PC-9 (cell line): ENCODE results near the gene XAGE3. TPM values are rescaled to one million over a fixed set of nuclear protein-coding genes. Genes with fewer than 3 reads are reported as not detected.

Experiments used
- BruUV-seq: library from RNA; stranded (reverse); fragments of 400-500 nt; replicated peaks from 2 replicates; lab custom pipeline; 2021; lab: Mats Ljungman, UMichigan
- CTCF ChIA-PET: fragments of 300-600 bp; sonication (Branson Sonifier 250); formaldehyde crosslinking; loops from one replicate; lab custom pipeline; 2022; ENCODE audit warnings: antibody characterized with exemption; lab: Charles Lee
- POLR2A ChIA-PET: fragments of 300-600 bp; sonication (Branson Sonifier 250); formaldehyde crosslinking; loops from one replicate; lab custom pipeline; 2022; ENCODE audit warnings: antibody characterized with exemption; ENCODE audit not compliant: unreplicated experiment; lab: Charles Lee
- DNase-seq, 2 experiments: peaks; one replicate each; pipeline versions ENCODE4 v3.0.0 to v3.0.0-alpha.2; 2015 to 2022; ENCODE audit warnings: mixed read lengths in 1 of 2
- H2AFZ ChIP-seq: fragments of 200-600 bp; sonication (generic); 2 replicates; pipeline ENCODE4 v1.8.1; 2017; ENCODE audit warnings: antibody characterized with exemption
- H3F3A ChIP-seq: fragments of 200-600 bp; sonication (generic); 2 replicates; pipeline ENCODE4 v1.8.1; 2017; ENCODE audit warnings: antibody characterized with exemption, mild to moderate bottlenecking, low read depth; ENCODE audit not compliant: insufficient read depth
- H3K27ac ChIP-seq: fragments of 200-600 bp; sonication (generic); 2 replicates; pipeline ENCODE4 v1.6.1; 2016; ENCODE audit warnings: mixed run types
- H3K27me3 ChIP-seq: fragments of 200-600 bp; sonication (generic); 2 replicates; pipeline ENCODE4 v1.6.1; 2016; ENCODE audit warnings: low read depth, mixed run types; ENCODE audit not compliant: insufficient read depth
- H3K36me3 ChIP-seq: fragments of 200-600 bp; sonication (generic); 2 replicates; pipeline ENCODE4 v1.6.1; 2016; ENCODE audit warnings: low read depth, mixed run types
- H3K4me1 ChIP-seq: fragments of 200-600 bp; sonication (generic); replicated peaks from 2 replicates; pipeline ENCODE4 v1.6.1; 2016; ENCODE audit warnings: mixed run types; ENCODE audit not compliant: insufficient read depth
- H3K4me2 ChIP-seq: fragments of 200-600 bp; sonication (generic); 2 replicates; pipeline ENCODE4 v1.6.1; 2017; ENCODE audit warnings: mixed run types
- H3K4me3 ChIP-seq: fragments of 200-600 bp; sonication (generic); 2 replicates; pipeline ENCODE4 v1.6.1; 2016; ENCODE audit warnings: mixed run types
- H3K79me2 ChIP-seq: fragments of 200-600 bp; sonication (generic); 2 replicates; pipeline ENCODE4 v1.6.1; 2017; ENCODE audit warnings: low read depth, mixed run types
- H3K9me2 ChIP-seq: fragments of 200-600 bp; sonication (generic); 2 replicates; pipeline ENCODE4 v1.8.1; 2017; ENCODE audit warnings: mild to moderate bottlenecking; ENCODE audit not compliant: insufficient read depth
- H3K9me3 ChIP-seq: fragments of 200-600 bp; sonication (generic); 2 replicates; pipeline ENCODE4 v1.8.1; 2016; ENCODE audit warnings: low read depth; ENCODE audit not compliant: insufficient read depth
- H4K20me1 ChIP-seq: fragments of 200-600 bp; sonication (generic); 2 replicates; pipeline ENCODE4 v1.8.1; 2017; ENCODE audit not compliant: insufficient read depth
- CTCF ChIP-seq: fragments of 200-600 bp; sonication (generic); conservative IDR thresholded peaks from 2 replicates; pipeline ENCODE4 v1.6.1; 2017; ENCODE audit warnings: mixed run types, antibody characterized with exemption, mild to moderate bottlenecking, moderate library complexity
- EZH2 ChIP-seq: fragments of 200-600 bp; sonication (generic); IDR thresholded peaks from 2 replicates; pipeline ENCODE4 v1.8.0; 2017; ENCODE audit warnings: antibody characterized with exemption, low read depth
- intact Hi-C: fragments of 100-400 bp; cut with micrococcal nuclease; formaldehyde crosslinking; loops from one replicate; pipeline ENCODE4 v1.10.0; 2022; ENCODE audit not compliant: unreplicated experiment
- total RNA-seq: library from RNA; stranded (reverse); gene quantifications from 2 replicates; pipeline ENCODE4 v1.2.3, GENCODE V29; 2021

Gene XAGE3
- total RNA-seq, 1 experiment from 2014 or later = not detected

GRCh38 chrX:52821079-52821760 lies 46.7 kb downstream of the XAGE3 start:
- no peaks in the 10 kb centered on the region for H3K79me2 ChIP-seq
- H4K20me1 ChIP-seq = no peaks in the 10 kb centered on the region
- no peaks in the 10 kb centered on the region for H3K36me3 ChIP-seq
- no peak overlapping the region for H3K4me3 ChIP-seq
- no peaks in the 10 kb centered on the region for H3K4me1 ChIP-seq
- H2AFZ ChIP-seq = no peak overlapping the region
- intact Hi-C loops = no loop called here
- H3K4me2 ChIP-seq = no peak overlapping the region
- H3K9me2 ChIP-seq = no peaks in the 10 kb centered on the region
- ChIA-PET CTCF (no interaction called here), POLR2A (no interaction called here)
- H3K27me3 ChIP-seq = no peaks in the 10 kb centered on the region
- BruUV-seq = no TSS peak
- no peak for DNase-seq
- no peak overlapping the region for H3K27ac ChIP-seq
- TF ChIP-seq CTCF = no peak
- no peaks in the 10 kb centered on the region for H3K9me3 ChIP-seq
- H3F3A ChIP-seq = no peaks in the 10 kb centered on the region

- no peaks in the 10 kb centered on the region for H3K79me2 ChIP-seq
- CTCF ChIA-PET = no interaction called here
- BruUV-seq = no TSS peak
- DNase-seq = no peak
- no peaks in the 10 kb centered on the region for H3K36me3 ChIP-seq
- POLR2A ChIA-PET = no interaction called here
- H4K20me1 ChIP-seq = no peaks in the 10 kb centered on the region
- intact Hi-C loops = no loop called here
- no peaks in the 10 kb centered on the region for H3K9me2 ChIP-seq
- no peak overlapping the region for H2AFZ ChIP-seq
- no peak overlapping the region for H3K27ac ChIP-seq
- no peak for TF ChIP-seq CTCF
- no peak for TF ChIP-seq EZH2
- H3K4me2 ChIP-seq = no peak overlapping the region
- H3F3A ChIP-seq = no peaks in the 10 kb centered on the region
- no peaks in the 10 kb centered on the region for H3K9me3 ChIP-seq
- H3K4me1 ChIP-seq = no peaks in the 10 kb centered on the region
- H3K27me3 ChIP-seq = no peaks in the 10 kb centered on the region
- no peak overlapping the region for H3K4me3 ChIP-seq
These were observed 48.1 kb downstream of the XAGE3 start for GRCh38 chrX:52819788-52820187.

Other genes with a start within 250 kb of the XAGE3 start
- gene SSX7, start 213.2 kb downstream of the XAGE3 start, total RNA-seq = not detected in 2 replicates
- gene SSX2, start 160.9 kb downstream of the XAGE3 start, total RNA-seq = 52.2 TPM in 1 of 2 replicates, not detected in the other
- 39.6 TPM in 1 of 2 replicates, not detected in the other for gene SSX2B, start 116.8 kb downstream of the XAGE3 start, total RNA-seq
- not detected in 2 replicates for gene SPANXN5, start 70.7 kb downstream of the XAGE3 start, total RNA-seq
- gene XAGE5, start 56.8 kb downstream of the XAGE3 start, total RNA-seq = not detected in 2 replicates
- gene FAM156B, start 29.2 kb upstream of the XAGE3 start, total RNA-seq = 20.0 and 24.1 TPM in 2 replicates
- gene FAM156A, start 90.4 kb upstream of the XAGE3 start, total RNA-seq = 26.8 and 34.2 TPM in 2 replicates
- gene GPR173, start 180.7 kb upstream of the XAGE3 start, total RNA-seq = 5.1 and 7.0 TPM in 2 replicates
- gene TSPYL2, start 214.3 kb upstream of the XAGE3 start, total RNA-seq = 17.2 and 26.0 TPM in 2 replicates
- 25.1 and 25.3 TPM in 2 replicates for gene KANTR, start 226.1 kb upstream of the XAGE3 start, total RNA-seq